B cell (primary cell): ENCODE results near the gene IFT74.

ENCODE experiments used
- EZH2 ChIP-seq: IDR thresholded peaks from 2 replicates; pipeline ENCODE4 v1.6.1; 2012; ENCODE audit warnings: borderline replicate concordance, low read depth, mild to moderate bottlenecking, moderate library complexity, low read length; ENCODE audit not compliant: insufficient read depth, poor library complexity, severe bottlenecking
- TF ChIP-seq, protein P1 (sequence below): fragments of 200-600 bp; IDR thresholded peaks from one replicate; pipeline ENCODE4 v1.8.0; 2022; ENCODE audit warnings: antibody characterized with exemption, mild to moderate bottlenecking

DNA sequence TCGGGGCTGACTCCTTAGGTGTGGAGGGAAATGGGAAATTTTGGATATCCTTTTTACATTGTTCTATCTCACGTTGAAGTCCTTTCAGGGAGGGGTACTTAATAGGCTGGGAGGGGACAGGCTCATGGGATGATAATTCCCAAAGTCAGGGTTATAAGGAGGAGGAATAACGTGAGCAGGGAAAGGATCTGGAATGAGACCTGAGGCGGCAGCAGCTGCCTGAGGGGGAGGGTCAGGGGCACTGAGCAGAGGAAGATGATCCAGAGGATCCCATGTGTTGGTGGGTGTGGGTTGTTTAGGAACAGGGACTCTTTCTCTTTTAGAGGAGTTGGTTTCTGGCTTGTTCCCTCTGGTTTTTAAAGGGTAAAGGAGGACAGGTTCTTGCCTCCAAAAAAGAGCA, 18.7 kb downstream of the IFT74 start:
- TF ChIP-seq, protein P1, sequence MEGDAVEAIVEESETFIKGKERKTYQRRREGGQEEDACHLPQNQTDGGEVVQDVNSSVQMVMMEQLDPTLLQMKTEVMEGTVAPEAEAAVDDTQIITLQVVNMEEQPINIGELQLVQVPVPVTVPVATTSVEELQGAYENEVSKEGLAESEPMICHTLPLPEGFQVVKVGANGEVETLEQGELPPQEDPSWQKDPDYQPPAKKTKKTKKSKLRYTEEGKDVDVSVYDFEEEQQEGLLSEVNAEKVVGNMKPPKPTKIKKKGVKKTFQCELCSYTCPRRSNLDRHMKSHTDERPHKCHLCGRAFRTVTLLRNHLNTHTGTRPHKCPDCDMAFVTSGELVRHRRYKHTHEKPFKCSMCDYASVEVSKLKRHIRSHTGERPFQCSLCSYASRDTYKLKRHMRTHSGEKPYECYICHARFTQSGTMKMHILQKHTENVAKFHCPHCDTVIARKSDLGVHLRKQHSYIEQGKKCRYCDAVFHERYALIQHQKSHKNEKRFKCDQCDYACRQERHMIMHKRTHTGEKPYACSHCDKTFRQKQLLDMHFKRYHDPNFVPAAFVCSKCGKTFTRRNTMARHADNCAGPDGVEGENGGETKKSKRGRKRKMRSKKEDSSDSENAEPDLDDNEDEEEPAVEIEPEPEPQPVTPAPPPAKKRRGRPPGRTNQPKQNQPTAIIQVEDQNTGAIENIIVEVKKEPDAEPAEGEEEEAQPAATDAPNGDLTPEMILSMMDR, result no peak
- no peak for TF ChIP-seq EZH2
